A549 (cell line): ENCODE results near the gene NKAIN2.

Experiments used
- CBX2 ChIP-seq: fragments of 200-600 bp; sonication (generic); IDR thresholded peaks from 2 replicates; pipeline ENCODE4 v1.6.1; 2016; ENCODE audit warnings: low read depth, mild to moderate bottlenecking, borderline replicate concordance
- CEBPB ChIP-seq, 2 experiments: fragments of >200 bp in 1 of 2; sonication (Bioruptor Twin) in 1 of 2; formaldehyde crosslinking in 1 of 2; IDR thresholded peaks; 2 replicates each; pipeline ENCODE4 v1.6.1; 2012 to 2016
- CHD2 ChIP-seq: fragments of 150-350 bp; IDR thresholded peaks from 2 replicates; pipeline ENCODE4 v1.6.1; 2014; ENCODE audit warnings: low read length; ENCODE audit not compliant: partially characterized antibody
- EHMT2 ChIP-seq: fragments of 200-600 bp; sonication (generic); IDR thresholded peaks from 2 replicates; pipeline ENCODE4 v1.6.1; 2016; ENCODE audit warnings: antibody characterized with exemption, low read depth, mild to moderate bottlenecking, moderate library complexity
- ESRRA ChIP-seq: fragments of 150-350 bp; IDR thresholded peaks from 2 replicates; pipeline ENCODE4 v1.6.1; 2014; ENCODE audit warnings: mild to moderate bottlenecking, low read length, borderline replicate concordance
- FOSL2 ChIP-seq, 2 experiments: fragments of 450-650 bp in 1 of 2; fragments of >200 bp in 1 of 2; sonication (Bioruptor Twin) in 1 of 2; formaldehyde crosslinking; IDR thresholded peaks; 2 replicates each; pipeline versions ENCODE4 v1.5.0 to v1.6.1; 2016 to 2020; ENCODE audit warnings: mild to moderate bottlenecking in 1 of 2, moderate library complexity in 1 of 2
- KDM1A ChIP-seq: fragments of 200-600 bp; sonication (generic); IDR thresholded peaks from 2 replicates; pipeline ENCODE4 v1.6.1; 2016; ENCODE audit warnings: low read depth, mild to moderate bottlenecking
- MYC ChIP-seq: IDR thresholded peaks from 2 replicates; pipeline ENCODE4 v1.6.1; 2012; ENCODE audit warnings: mild to moderate bottlenecking, inconsistent platforms, low read length, improper control_type of control experiment, borderline replicate concordance
- POLR2A ChIP-seq: IDR thresholded peaks from 2 replicates; pipeline ENCODE4 v1.6.1; 2012; ENCODE audit warnings: mild to moderate bottlenecking, low read length
- REST ChIP-seq: fragments of 200-600 bp; sonication (generic); IDR thresholded peaks from 2 replicates; pipeline ENCODE4 v1.6.1; 2016; ENCODE audit warnings: antibody characterized with exemption, mild to moderate bottlenecking, moderate library complexity
- USF2 ChIP-seq: fragments of 450-650 bp; IDR thresholded peaks from 2 replicates; pipeline ENCODE4 v1.6.1; 2014; ENCODE audit warnings: antibody characterized with exemption
- TF ChIP-seq, protein P1 (sequence below): fragments of >200 bp; sonication (Bioruptor Twin); formaldehyde crosslinking; IDR thresholded peaks from 3 replicates; pipeline ENCODE4 v1.5.1; 2016

- TF ChIP-seq FOSL2 (IDR thresholded peaks at IDR 0.05) (no peak), FOSL2 (CRISPR knock-in tag; IDR thresholded peaks at IDR 0.05) (no peak), MYC (no peak), POLR2A (no peak), EHMT2 (no peak), USF2 (no peak), REST (no peak), KDM1A (no peak), CHD2 (no peak), CEBPB (IDR thresholded peaks at IDR 0.05) (no peak), CBX2 (no peak), ESRRA (no peak)
- TF ChIP-seq, protein P1, sequence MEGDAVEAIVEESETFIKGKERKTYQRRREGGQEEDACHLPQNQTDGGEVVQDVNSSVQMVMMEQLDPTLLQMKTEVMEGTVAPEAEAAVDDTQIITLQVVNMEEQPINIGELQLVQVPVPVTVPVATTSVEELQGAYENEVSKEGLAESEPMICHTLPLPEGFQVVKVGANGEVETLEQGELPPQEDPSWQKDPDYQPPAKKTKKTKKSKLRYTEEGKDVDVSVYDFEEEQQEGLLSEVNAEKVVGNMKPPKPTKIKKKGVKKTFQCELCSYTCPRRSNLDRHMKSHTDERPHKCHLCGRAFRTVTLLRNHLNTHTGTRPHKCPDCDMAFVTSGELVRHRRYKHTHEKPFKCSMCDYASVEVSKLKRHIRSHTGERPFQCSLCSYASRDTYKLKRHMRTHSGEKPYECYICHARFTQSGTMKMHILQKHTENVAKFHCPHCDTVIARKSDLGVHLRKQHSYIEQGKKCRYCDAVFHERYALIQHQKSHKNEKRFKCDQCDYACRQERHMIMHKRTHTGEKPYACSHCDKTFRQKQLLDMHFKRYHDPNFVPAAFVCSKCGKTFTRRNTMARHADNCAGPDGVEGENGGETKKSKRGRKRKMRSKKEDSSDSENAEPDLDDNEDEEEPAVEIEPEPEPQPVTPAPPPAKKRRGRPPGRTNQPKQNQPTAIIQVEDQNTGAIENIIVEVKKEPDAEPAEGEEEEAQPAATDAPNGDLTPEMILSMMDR: no peak
Observed at GRCh38 chr6:124393536-124393935, 589.9 kb downstream of the NKAIN2 start.
